Amniotic stem cell (primary cell): ENCODE measurements around the gene PAK3.

Experiments used
- DNase-seq: peaks from one replicate; lab custom pipeline; 2025; lab: John Stamatoyannopoulos, UW

PAK3 gene

DNA sequence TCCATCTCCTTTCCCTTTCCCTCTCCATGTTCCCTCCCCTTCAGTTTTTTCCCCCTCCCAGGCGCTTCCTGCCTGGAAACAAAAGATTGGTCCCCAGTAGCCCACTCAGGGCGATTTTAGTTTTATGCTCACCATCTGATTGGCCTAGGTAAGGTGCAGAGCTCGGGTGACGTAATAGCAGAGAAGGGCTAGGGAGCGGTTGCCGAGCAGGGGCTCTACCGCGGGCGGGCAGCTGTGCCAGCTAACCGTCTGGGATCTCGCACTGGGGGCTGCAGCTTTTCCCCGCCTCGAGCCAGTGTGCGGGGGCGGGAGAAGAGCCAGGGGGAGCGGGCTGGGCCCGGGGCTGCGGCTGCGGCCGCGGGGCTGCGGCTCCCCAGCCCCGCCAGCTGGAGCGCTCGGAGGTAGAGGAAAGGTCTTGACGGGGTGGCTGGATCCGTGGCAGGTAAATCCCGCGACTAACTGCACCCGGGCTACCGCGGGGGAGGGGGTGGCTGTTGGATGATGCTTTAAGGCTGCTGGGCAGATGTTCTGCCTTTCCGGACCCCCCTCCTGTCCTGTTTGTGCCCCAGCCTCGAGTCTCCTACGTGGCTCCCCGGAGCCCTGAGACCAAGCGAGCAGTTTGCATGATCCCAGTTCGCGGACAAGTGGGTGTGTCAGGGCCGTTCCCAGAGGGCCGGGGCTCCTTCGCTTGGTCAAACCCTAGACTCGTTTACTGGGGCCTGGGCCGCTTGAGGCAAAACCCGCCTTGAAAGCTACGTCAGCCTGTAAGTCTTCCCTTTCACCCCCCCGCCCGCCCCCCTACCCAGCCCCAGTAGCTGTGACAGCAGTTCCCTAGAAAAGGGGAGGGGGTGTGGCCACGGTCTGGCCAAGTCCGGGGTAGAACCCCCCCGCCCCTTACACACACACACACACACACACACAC lies at the start of gene PAK3:
TSS of gene PAK3 (plus strand) at position 218 of the 922 bp plus-strand sequence. CDS start 26,913 bp downstream, outside the sequence.
- DNase-seq = peak; percentile 2

DNA sequence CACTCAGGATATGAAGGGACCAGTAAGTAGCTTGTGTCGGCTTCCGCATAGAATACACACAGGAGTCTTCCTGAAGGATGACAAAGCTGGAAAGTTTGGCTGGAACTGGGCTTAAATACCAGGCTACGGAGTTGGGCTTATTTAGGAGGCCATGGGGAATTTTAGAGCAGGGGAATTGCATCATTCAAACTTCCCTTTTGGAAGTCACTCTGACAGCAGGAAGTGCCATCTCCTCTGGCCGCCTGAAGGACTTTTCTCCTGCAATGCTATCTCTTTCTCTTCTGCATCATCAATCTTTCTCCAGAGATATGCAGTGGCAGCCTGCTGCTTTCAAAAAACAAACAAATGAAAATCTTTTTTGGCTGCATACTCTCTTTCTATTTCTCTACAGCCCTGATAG lies 48.4 kb upstream of the PAK3 start:
- DNase-seq = no peak

DNA sequence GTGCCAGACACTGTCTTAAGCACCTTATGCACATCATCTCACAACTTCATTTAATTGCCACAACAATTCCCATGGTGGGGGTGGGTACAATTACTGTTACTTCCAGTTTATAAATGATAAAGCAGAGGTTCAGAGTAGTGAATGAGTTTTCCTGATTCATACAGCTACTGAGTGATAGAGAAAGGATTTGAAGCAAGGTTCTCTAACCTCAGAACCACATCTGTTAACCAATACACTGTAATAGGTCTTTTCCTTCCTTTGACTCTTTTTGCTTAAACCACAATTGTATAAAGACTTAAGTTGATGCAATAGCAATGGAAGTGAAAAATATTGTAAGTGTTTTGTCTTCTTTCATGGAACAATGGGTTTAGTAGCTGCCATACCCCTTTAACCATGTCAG lies 43.5 kb upstream of the PAK3 start:
- DNase-seq = no peak

DNA sequence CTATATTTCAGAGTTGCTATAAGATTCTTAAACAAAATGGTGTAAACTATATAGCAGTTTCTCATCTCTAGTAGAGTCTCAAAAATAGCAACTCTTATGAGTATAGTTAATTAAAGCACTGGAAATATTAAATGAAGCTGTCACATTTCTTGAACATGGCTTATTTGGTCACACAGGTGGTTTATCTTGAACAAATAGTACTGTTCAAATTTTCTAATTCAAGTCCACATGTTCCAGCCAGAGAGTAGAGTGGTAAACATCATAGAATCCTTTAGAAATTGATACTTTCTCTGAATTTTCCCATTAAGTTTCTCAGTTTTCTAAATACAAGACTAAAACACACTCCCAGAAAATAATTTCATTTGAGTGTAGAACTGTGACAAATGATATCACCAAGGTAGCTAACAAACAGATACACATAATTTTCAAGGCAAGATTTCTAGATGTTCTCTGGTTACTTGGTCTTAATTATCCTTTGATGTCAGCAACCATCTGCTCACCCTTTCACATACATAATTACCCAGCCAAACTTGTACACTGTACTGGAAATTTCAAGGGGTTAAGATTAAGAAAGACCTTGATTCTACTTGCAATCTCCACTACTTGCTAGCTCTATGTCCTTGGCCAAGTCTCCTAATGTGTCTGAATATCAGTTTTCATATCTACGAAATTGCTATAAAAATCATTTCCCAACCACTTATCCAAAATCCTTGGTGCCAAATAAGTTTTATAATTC lies 24.3 kb upstream of the PAK3 start:
- DNase-seq = no peak

DNA sequence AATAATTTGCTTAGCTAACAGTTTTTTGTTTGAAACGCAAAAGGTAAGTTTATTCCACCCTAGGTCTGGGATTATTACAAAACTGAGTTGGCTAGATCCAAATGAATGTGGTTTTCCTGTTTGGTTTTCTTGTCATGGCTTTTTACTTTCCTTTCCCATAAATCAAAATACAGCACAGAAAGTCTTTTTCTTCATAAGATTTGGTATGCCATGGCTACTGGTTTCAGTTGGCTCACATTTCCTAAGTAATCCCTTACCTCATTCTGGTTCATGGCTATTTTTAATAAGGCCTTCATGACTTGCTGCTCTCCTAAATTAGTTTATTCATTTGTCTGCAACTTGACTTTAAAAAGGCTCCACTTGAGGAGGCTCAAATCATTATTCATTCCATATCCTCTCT lies 12.9 kb upstream of the PAK3 start:
- DNase-seq = no peak

DNA sequence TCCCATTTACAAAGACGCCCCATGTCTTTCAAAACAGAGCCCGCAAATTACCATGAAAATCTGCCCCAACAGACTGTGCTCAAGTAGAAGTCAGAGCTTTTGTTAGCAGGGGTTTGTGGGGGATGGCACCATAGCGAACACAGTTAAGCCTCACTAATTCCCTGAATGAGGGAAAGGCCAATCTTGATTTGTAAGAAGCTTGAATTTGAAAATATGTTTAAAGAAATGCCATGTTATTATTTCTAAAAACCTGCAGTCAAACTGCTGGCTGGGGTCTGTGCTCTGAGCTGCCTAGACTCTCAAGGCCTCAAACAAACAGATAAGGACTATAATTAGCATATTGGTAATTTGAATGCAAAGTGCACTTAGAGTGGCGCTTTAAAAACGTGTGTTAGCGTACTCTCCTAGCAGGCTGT lies 9.4 kb upstream of the PAK3 start:
- DNase-seq = no peak

DNA sequence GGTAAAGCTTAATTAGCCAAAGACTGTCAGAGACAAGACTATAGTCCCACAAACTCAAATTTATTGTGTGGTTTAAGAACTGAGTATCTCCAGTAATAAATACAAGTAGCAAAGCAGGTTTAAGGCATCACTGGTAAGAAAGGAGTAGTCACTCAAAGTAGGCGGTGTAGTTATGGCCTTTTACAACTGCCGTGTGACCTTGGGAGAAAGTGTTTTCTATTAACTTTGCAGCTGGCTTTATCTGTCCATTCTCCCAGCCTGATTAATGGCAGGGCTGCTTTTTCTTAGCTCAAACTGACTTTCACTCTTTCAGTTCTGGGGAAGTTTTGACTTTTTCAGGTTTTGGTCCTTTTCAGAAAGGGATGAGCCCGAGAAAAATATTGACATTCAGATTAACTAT lies 7.4 kb upstream of the PAK3 start:
- DNase-seq = no peak

DNA sequence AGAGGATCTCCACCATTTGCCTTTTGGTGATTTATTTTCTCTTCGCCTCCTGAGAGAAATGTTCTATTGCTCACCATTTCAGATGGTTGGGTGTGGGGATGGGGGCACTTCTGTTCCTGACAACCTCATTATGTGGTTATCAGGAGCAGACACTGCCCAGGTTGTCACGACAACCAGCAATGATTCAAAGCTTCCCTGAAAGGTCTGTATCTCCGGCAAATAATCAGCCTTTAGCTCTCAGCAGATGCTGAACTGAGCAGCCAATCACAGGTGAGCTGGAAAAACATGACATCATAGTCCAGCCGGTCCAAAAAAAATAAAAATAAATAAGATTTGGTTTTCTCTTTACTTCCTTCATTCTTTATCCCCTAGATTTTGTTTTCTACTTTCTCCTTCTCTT lies 5.5 kb upstream of the PAK3 start:
- DNase-seq = no peak

DNA sequence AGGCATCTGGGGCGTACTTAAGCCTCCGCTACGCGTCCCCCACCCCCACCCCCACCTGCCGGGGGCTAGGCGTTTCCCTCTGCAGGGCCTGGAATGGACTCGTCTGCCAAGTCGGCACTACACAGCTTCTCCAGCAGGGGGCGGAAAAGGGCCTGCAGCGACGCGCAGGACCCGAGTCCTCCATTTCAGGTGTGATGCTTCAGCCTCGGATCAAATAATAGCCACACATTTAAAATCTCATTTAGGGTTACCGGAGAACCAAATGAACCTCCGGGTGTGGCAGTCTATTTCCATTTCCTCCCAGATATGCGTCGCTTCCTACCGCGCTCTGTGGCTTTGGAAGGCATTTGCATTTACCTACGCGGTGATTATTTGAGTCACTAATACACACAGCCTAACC lies 2.9 kb downstream of the PAK3 start:
- DNase-seq = no peak

DNA sequence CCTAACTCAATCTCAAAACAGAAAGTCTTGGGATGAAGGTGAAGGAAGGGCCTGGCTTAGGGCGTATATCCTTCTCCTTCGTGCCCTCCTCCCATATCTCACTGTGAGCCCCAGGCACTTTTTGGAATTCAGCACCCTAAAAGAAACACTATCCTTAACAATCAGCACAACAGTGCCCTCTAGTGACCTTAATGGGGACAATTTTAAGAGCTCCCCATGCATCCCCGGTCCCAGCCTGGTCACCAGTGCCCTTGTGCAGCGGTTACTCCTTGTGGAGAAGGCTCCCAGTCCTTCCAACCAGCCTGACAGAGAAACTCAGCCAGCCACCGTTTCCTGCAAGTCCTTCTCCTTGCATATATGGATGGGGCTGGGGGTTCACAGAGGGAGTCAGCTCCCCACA lies 4.2 kb downstream of the PAK3 start:
- peak; percentile 9 for DNase-seq

DNA sequence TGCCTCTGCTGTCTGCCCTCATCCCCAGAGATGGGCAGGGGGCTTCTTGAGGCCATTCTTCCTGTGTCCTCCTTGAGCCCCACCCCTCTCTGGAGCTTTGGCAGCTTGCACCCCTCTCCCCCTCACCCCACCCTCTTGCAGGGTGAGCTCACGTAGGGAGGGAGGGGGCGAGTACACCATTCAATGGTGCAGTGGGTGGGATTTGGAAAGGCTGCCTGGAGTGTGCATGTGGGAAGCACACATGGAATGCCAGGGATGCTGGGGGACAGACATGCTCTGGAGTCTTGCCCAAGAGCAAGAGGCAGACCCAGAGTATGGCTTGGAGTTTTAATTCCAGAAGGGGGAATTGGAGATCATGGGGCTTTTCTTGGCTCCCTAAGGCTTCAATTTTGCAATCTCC lies 5.6 kb downstream of the PAK3 start:
- DNase-seq = no peak

DNA sequence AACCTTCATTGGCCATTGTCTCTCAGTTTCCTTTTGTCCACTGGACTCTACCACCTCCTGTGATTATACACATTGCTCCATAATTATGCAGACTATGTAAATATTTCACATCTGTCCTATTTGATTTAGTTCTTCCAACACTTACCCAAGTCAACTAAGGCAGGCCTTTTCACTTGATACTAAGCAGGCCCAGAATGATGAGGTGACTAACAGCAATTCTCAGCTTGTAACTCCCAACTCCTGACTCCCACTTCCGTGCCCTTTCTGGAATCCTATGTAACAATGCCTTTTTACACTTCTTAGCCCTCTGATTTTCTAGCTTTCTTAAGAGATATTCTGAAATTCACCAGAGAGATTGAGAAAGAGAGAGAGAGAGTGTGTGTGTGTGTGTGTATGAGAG lies 6.6 kb downstream of the PAK3 start:
- DNase-seq = no peak

DNA sequence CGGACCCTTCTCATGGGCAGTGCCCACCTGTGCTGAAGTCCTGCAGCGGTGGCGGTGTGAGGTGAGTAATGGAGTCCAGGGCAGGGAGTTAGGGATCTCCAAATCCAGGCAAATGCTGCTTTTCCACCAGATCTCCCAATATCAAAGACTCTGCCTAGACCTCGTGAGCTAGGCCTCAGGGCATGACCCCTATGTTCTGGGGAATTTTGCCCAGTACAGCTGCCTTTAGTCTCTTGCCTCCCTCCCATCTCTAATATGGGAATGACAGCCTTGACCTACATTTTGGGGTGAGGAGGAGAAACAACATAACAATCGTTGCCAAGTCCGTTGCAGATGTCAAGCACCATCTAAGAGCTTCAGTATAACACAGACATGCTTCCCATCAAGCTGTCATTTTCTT lies 7.3 kb downstream of the PAK3 start:
- no peak for DNase-seq

DNA sequence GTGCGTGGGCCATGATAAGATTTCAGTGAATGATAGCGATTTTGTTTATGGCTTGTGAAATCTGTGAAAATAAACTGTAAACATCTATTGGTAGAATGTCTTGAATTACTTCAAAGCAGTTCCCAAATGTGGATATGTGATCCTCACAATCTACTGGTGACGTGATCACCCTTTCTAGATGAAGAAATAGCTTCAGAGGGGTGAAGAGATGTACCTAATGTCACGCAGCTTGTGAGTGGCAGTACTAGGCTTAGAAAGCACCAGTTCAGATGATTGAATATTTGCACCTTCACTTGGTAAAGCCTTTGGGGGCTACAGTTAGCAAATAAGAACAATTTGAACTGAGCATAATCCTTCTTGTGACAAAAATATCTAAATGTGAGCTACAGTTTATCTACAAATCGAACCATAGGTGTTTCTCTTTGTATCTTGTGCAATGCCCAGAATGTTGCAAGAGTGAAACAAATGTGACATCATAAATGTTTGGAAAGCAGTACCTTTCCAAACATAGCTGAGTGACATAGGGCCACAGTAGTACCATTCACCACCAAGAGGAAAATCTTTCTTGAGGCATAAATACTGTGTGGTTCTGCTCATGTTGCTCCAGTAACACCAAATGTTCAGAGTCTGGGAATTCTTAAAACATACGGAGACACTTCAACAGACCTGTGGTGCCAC lies 14.2 kb downstream of the PAK3 start:
- no peak for DNase-seq

DNA sequence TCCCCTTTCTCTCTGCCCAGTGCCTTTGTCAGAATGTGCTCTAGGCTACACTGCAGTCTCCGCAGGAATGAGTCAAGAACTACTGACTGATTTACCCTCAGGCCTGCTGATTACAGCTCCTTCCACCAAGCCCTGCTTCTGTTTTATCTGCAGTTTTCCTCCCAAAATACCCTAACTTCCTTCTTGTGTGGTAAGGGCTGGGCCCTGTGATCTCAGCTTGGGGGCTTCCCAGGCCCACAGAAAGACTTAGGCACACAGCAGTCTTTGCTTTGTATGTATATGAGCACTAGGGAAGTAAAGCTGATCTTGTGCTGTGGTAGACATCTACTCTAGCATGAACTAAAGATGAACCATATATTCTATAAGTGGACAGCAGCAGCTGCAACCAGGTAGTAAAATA lies 18.8 kb downstream of the PAK3 start:
- DNase-seq = no peak

DNA sequence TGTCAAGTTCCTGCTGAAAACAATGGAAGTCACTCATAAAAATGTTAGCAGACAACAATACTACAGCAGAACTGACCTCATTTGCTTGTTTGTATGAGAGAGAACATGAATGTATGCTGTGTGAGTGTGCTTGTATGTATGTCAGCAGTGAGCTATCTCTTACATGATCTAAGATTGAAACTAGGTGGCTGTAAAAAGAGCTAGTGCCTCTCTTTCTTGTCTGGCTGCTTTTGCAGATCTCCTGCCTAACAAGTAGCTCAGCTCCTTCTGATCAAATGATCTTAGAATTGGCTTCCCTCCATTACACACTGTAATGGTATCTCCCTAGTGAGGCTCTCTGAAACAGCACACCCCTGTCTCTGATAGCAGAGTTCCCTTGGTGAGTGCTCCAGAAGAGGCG lies 20.7 kb downstream of the PAK3 start:
- no peak for DNase-seq

DNA sequence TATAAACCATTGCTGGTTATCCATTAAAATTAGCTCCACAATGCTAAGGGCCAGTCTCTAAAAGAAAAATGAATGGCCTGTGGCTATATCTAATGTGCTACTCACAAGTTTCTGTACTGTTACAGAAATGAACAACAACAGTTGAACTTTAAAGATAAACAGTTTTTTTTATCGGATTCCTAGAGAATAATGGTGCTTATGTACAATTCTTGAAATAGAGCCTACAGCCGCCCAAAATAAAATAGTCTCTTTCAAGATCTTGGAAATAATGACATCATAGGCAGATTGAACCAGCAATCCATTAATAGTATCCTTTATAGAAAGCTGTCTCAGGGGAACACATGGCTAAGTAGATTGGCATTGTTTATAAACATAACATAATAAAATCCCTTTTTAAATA lies 23.4 kb downstream of the PAK3 start:
- DNase-seq = no peak

DNA sequence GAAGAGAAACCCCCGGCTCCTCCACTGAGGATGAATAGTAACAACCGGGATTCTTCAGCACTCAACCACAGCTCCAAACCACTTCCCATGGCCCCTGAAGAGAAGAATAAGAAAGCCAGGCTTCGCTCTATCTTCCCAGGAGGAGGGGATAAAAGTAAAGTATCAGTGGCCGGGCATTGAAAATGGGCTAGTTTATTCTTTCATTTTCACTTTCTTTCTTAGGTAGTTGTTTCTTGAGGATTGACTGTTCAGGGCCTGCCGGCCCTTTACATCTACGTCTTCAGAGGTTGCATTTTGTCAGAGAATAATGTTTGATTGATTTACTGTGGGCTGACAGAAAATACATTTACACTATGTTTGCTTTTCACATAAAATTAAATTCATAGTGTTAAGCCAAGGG lies 27.1 kb downstream of the PAK3 start:
- DNase-seq = no peak

DNA sequence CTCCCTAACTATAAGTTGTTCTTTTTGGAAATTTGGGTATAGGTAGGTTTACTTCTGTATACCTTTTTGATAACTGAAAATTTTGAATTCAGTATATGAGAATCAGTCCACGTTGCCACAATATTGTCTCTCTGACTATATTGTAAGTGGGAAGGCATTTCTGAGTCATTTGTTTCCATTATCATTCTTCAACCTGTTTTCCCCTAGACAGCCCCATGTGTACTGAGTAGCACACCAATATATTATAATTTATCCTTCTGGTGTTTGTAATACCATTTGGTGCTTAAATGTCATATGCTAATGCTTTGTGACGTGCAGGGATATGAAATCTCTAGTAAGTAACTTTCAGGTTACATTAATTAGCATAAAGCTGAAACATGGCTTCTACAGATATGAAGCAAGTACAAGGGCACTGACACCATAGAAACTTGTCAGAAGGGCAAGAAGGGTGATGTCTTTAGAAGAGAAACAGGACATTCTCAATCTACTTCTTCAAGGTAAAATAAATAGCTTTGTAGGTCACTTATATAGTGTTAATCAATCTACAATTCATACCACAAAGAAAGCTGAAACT lies 27.7 kb downstream of the PAK3 start:
- DNase-seq = no peak

DNA sequence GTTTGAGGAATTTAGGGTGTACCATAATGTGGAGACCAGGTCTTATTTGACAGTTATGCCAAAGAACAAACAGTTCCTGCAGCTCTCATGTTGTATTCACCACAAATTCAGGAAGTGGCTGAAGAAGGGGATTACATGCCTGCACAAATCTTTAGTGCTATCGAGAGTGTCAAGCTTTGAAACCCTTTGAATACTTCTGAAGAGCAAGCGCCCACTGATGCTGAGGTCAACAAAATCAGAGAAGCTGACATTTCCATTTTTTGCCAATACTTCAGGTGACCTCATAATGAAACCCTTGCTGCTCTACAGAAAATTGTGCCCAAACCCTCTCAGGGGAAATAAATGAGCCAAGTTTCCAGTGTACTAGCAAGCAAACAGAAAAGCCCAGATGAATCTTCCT lies 28.4 kb downstream of the PAK3 start:
- no peak for DNase-seq

DNA sequence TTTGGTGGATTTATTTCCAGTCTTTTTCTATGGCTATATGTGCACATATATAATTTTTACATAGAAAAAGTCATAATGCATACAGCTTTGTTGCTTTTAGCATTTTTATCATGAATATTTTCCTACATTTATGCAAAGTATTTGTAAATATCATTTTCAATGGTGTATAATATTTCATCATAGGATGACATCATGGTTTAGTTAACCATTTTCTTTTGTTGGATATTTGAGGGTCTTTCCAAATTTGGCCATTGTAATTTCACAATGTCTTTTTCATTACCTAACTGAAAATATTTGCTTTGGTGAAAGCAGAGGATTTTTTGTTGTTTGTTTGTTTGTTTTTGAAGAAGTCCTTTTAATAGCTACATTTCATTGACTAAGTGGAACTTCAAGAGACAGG lies 31.0 kb downstream of the PAK3 start:
- DNase-seq = no peak

DNA sequence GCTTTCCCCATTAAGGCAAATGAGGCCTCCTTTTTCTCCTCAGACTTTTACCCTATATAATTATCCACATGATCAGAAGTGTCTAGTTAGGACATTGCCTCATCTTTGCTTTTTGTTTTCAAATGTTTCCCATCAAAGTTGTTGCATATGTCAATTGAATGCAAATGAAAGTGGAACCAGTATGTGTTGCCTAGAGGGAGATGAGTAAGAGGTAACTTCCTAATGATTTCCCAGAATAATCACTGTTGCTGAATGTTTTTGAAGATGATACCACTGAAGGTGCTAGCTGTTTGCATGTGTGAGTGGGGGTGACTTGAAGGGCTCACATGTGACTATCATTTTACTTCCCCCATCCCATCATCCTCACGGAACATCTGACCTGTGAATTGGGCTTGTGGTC lies 33.9 kb downstream of the PAK3 start:
- no peak for DNase-seq

DNA sequence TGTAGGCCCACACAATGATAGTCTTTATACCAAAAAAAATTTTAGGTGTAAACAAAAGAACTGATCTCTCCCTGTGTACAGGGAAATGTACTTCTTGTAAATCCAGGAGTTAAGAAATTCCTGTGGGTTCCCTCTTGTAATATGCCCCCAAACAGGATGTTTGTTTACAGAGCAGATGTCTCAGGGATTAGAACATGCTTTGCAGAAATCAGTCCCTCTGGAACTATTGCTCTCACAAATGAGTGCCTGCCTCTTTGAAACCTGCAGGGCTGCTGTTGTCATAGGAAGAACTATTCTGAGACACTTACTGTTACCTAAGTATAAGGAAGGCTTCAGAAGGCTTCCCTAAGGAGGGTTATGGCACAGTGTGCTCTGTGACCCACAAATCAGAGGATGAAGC lies 35.6 kb downstream of the PAK3 start:
- no peak for DNase-seq
